Activated naive CD4-positive, alpha-beta T cell treated with anti-CD3 and anti-CD28 coated beads, Interleukin-2, amount 50 U/mL, for 16 hours (primary cell): ENCODE results near the gene VAV2.
"Not testable (repeated sequence)": the region's sequence is repeated elsewhere in the genome, so short reads cannot be mapped to it uniquely, and the experiment has no call there.

Experiments
- DNase-seq: peaks from one replicate; pipeline ENCODE4 v3.0.0-alpha.2; 2020

The VAV2 gene

GRCh38 chr9:133933426-133934026 lies 58.6 kb downstream of the VAV2 start:
- no peak for DNase-seq

GRCh38 chr9:133932633-133933032 lies 59.5 kb downstream of the VAV2 start:
- DNase-seq: no peak

GRCh38 chr9:133932181-133932580 lies 59.9 kb downstream of the VAV2 start:
- DNase-seq: no peak

GRCh38 chr9:133930682-133931485 lies 61.2 kb downstream of the VAV2 start:
- DNase-seq: no peak

GRCh38 chr9:133930046-133930681 lies 62.0 kb downstream of the VAV2 start:
- no peak for DNase-seq

GRCh38 chr9:133929599-133929998 lies 62.5 kb downstream of the VAV2 start:
- no peak for DNase-seq

- no peak for DNase-seq
Measured at GRCh38 chr9:133928248-133928764, 63.8 kb downstream of the VAV2 start.

GRCh38 chr9:133927041-133927440 lies 65.1 kb downstream of the VAV2 start:
- DNase-seq: no peak

GRCh38 chr9:133926165-133926856 lies 65.8 kb downstream of the VAV2 start:
- no peak for DNase-seq

- no peak for DNase-seq
Measured at GRCh38 chr9:133924453-133924852, 67.7 kb downstream of the VAV2 start.

GRCh38 chr9:133923608-133924007 lies 68.5 kb downstream of the VAV2 start:
- DNase-seq: not testable (repeated sequence)

- no peak for DNase-seq
Measured at GRCh38 chr9:133921866-133922265, 70.3 kb downstream of the VAV2 start.

GRCh38 chr9:133920471-133920870 lies 71.7 kb downstream of the VAV2 start:
- no peak for DNase-seq

GRCh38 chr9:133919253-133920115 lies 72.6 kb downstream of the VAV2 start:
- no peak for DNase-seq

- no peak for DNase-seq
Measured at GRCh38 chr9:133918111-133918813, 73.9 kb downstream of the VAV2 start.

GRCh38 chr9:133917375-133917774 lies 74.7 kb downstream of the VAV2 start:
- DNase-seq: no peak

GRCh38 chr9:133916159-133916541 lies 76.0 kb downstream of the VAV2 start:
- no peak for DNase-seq

- DNase-seq: no peak
Measured at GRCh38 chr9:133915534-133916158, 76.5 kb downstream of the VAV2 start.

- no peak for DNase-seq
Measured at GRCh38 chr9:133914442-133915342, 77.4 kb downstream of the VAV2 start.
